Measurements from ENCODE around the gene FUBP3.

DNA sequence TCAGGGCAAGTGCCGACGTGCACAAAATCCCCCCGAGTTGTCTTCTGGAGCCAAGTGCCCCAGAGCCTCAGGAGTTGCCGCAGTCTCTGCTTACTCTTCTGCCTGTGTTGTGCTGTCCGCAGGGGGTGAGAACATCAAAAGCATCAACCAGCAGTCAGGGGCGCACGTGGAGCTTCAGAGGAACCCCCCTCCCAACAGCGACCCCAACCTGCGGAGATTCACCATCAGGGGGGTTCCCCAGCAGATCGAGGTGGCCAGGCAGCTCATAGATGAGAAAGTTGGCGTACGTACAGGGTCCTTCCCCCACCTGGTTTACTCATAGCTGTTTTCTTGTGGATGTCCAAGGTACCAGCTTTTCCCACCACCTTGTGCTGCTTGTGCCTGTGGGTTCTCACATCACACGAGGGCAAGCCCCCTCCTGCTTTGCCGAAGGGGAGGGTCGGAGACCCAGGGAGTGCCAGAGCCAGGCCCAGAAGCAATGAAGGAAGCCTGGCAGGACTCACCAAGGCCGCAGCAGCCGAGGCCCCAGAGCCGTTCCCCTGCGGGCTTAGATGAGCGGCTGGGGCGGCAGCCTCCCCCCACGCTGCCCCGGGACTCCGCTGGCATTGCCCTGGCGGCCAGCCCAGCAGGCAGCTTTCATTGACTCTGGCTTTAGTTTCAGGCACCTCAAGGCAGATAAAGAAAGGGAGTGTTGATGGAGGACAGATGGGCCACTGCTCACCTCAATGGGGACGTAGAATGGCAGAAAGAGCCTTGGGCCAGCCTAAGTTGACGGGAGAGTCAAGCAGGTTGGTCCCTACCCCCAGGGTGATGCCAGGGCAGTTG, 51.3 kb downstream of the FUBP3 start:
- TF ChIP-seq, protein P1, sequence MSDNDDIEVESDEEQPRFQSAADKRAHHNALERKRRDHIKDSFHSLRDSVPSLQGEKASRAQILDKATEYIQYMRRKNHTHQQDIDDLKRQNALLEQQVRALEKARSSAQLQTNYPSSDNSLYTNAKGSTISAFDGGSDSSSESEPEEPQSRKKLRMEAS (IDR thresholded peaks at IDR 0.05; ENCODE audit: low read depth), result no peak
- TF ChIP-seq, protein P2, sequence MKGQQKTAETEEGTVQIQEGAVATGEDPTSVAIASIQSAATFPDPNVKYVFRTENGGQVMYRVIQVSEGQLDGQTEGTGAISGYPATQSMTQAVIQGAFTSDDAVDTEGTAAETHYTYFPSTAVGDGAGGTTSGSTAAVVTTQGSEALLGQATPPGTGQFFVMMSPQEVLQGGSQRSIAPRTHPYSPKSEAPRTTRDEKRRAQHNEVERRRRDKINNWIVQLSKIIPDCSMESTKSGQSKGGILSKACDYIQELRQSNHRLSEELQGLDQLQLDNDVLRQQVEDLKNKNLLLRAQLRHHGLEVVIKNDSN (IDR thresholded peaks at IDR 0.05; ENCODE audit: borderline replicate concordance, low read depth), result no peak
- TF ChIP-seq RAD21 (IDR thresholded peaks at IDR 0.05; ENCODE audit: low read length), result no peak
- TF ChIP-seq EP300 (IDR thresholded peaks at IDR 0.05; ENCODE audit: borderline replicate concordance in 1 of 2, low read depth in 1 of 2, low read length in 1 of 2), result no peak
- no peak for TF ChIP-seq RFX5 (IDR thresholded peaks at IDR 0.05; ENCODE audit: low read length)
- TF ChIP-seq, protein P3, sequence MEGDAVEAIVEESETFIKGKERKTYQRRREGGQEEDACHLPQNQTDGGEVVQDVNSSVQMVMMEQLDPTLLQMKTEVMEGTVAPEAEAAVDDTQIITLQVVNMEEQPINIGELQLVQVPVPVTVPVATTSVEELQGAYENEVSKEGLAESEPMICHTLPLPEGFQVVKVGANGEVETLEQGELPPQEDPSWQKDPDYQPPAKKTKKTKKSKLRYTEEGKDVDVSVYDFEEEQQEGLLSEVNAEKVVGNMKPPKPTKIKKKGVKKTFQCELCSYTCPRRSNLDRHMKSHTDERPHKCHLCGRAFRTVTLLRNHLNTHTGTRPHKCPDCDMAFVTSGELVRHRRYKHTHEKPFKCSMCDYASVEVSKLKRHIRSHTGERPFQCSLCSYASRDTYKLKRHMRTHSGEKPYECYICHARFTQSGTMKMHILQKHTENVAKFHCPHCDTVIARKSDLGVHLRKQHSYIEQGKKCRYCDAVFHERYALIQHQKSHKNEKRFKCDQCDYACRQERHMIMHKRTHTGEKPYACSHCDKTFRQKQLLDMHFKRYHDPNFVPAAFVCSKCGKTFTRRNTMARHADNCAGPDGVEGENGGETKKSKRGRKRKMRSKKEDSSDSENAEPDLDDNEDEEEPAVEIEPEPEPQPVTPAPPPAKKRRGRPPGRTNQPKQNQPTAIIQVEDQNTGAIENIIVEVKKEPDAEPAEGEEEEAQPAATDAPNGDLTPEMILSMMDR (IDR thresholded peaks at IDR 0.05), result no peak
- TF ChIP-seq, protein P4, sequence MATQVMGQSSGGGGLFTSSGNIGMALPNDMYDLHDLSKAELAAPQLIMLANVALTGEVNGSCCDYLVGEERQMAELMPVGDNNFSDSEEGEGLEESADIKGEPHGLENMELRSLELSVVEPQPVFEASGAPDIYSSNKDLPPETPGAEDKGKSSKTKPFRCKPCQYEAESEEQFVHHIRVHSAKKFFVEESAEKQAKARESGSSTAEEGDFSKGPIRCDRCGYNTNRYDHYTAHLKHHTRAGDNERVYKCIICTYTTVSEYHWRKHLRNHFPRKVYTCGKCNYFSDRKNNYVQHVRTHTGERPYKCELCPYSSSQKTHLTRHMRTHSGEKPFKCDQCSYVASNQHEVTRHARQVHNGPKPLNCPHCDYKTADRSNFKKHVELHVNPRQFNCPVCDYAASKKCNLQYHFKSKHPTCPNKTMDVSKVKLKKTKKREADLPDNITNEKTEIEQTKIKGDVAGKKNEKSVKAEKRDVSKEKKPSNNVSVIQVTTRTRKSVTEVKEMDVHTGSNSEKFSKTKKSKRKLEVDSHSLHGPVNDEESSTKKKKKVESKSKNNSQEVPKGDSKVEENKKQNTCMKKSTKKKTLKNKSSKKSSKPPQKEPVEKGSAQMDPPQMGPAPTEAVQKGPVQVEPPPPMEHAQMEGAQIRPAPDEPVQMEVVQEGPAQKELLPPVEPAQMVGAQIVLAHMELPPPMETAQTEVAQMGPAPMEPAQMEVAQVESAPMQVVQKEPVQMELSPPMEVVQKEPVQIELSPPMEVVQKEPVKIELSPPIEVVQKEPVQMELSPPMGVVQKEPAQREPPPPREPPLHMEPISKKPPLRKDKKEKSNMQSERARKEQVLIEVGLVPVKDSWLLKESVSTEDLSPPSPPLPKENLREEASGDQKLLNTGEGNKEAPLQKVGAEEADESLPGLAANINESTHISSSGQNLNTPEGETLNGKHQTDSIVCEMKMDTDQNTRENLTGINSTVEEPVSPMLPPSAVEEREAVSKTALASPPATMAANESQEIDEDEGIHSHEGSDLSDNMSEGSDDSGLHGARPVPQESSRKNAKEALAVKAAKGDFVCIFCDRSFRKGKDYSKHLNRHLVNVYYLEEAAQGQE (IDR thresholded peaks at IDR 0.05; ENCODE audit: low read depth, low read length), result no peak
- TF ChIP-seq, protein P5, sequence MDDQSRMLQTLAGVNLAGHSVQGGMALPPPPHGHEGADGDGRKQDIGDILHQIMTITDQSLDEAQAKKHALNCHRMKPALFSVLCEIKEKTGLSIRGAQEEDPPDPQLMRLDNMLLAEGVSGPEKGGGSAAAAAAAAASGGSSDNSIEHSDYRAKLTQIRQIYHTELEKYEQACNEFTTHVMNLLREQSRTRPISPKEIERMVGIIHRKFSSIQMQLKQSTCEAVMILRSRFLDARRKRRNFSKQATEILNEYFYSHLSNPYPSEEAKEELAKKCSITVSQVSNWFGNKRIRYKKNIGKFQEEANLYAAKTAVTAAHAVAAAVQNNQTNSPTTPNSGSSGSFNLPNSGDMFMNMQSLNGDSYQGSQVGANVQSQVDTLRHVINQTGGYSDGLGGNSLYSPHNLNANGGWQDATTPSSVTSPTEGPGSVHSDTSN (IDR thresholded peaks at IDR 0.05), result no peak
- TF ChIP-seq POLR2AphosphoS5 (IDR thresholded peaks at IDR 0.05; ENCODE audit: low read depth, low read length), result no peak
